GM18505 (cell line): ENCODE results near the gene TELO2.

Experiments
- ATAC-seq: cut with Tn5 transposase; IDR thresholded peaks from one replicate; pipeline ENCODE4 v1.9.1; 2021; ENCODE audit not compliant: unreplicated experiment
- POLR2A ChIP-seq: IDR thresholded peaks from 4 replicates; pipeline ENCODE4 v1.6.1; 2011; ENCODE audit warnings: borderline replicate concordance; ENCODE audit not compliant: insufficient read depth, insufficient read length; ENCODE audit errors: extremely low read depth

The TELO2 gene

DNA sequence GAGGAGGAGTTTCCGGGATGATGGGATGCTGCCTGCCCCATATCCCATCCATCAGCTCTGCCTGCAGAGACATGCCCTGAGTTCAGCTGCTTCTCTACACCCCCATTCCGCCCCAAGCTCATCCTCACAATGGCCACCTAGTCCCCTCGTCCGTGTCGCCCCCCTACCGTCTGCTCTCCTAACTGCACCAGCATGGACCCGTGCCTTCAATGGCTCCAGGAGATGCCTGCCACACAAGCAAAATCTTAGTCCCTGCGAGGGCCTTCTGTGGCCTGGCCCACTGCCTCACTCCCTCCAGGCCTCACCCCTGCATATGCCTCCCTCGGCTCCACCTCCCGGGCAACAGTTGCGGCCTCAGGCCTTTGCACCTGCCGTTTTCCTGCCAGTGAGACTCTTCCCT is 1.8 kb upstream of the TELO2 start:
- no peak for ATAC-seq
- no peak for TF ChIP-seq POLR2A

DNA sequence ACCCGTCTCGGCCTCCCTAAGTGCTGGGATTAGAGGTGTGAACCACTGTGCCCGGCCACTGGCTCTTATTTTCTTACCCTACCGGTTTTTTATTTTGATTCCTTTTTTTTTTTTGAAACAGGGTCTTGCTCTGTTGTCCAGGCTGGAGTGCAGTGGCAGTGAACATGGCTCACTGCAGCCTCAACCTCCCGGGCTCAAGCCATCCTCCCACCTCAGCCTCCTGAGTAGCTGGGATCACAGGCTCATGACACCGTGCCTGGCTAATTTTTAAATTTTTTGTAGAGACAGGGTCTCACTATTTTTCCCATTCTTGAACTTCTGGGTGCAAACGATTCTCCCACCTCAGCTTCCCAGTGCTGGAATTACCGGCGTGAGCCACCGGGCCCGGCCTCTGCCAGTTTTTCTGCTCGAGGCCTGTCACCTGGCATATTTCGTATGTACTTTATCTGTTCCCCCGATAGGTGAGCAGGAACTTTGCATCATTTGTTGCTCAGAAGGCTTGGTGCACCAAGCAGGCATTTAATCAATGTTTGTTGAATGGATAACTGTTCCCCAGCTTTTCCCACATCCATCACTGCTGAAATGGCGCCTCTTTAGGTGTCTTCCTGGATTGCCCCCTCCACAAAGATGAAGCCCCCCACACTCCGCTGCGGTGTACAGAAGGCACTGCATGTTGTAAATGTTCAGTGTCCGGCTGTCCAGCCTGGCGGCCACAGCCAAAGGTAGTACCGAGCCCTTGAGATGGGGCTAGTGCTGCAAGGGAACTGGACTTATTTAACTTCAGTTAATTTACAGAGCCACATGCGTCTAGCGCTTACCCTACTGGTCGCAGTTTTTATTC is 858 bp upstream of the TELO2 start:
- no peak for ATAC-seq
- no peak for TF ChIP-seq POLR2A

DNA sequence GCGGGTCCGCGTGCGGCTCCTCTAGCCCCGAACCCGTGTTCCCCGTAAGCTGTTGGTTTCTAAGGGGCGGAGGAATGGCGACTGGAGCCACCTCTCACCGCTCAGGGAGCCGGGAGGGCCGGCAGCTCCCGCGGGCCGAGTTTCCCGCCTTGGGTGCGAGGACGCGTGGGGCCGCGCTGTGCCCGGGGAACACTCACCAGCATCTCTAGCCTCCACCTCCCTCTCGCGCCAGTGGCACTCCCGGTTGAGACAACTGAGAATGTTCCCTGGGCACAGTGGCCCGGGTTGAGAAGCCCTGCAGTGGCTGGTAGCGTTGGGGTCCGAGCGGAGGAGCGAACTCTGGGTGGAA is 560 bp downstream of the TELO2 start:
- ATAC-seq: no peak

DNA sequence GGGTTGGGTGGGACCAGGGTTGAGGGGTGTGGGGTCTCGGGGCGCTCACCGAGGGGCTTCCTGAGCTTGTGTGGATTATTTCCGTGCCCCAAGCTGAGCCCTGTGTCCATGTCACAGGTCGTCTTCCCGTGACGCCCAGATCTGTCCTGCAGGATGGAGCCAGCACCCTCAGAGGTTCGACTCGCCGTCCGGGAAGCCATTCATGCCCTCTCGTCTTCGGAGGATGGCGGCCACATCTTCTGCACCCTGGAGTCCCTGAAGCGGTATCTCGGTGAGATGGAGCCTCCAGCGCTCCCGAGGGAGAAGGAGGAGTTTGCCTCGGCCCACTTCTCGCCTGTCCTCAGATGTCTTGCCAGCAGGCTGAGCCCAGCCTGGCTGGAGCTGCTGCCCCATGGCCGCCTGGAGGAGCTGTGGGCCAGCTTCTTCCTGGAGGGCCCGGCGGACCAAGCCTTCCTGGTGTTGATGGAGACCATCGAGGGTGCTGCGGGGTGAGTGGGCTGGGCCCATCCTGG is 1.0 kb downstream of the TELO2 start:
- no peak for ATAC-seq
- no peak for TF ChIP-seq POLR2A

More for the DNA sequence above, 560 bp downstream of the TELO2 start:
- TF ChIP-seq POLR2A: no peak

DNA sequence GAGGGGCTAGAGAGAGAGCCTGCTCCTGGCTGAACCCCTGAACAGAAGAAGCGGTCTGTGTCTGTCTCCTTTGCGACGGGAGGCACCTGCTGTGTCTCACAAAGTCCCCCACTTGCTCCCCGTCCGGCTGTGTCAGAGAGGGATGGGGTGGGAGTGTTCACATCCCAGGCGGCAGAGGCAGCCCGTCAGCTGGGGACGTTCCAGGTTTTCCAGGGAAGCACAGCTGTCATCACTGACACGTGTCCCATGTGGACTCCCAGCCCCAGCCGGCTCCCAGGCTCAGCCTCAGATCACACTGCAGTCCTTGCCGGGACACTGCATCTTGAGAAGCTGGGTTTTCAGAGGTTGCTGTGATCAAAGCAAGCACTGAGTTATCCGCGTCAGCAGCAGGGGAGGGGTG is 1.6 kb downstream of the TELO2 start:
- ATAC-seq: no peak
- no peak for TF ChIP-seq POLR2A

DNA sequence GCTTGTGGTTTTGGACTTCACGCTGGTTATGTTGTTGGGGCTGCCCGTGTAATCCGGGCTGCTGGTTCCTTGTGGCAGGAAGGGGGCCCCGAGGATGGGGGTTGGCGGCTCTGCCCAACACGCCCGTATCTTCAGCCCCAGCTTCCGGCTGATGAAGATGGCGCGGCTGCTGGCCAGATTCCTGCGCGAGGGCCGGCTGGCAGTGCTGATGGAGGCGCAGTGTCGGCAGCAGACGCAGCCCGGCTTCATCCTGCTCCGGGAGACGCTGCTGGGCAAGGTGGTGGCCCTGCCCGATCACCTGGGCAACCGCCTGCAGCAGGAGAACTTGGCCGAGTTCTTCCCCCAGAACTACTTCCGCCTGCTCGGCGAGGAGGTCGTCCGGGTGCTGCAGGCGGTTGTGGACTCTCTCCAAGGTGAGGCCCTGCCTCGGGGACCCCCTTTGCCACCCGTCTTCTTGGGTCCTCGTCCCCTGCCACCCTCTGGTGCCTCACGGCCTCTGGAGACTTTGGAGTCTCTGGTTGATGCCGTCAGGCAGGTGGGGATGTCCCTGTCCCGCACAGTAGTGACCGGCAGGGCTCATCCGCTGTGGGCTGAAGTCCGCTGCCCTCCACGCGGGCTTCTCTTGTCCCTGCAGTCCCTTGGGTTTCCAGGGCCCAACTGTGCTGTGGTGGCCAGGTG is 2.2 kb downstream of the TELO2 start:
- TF ChIP-seq POLR2A: no peak
- ATAC-seq: no peak

DNA sequence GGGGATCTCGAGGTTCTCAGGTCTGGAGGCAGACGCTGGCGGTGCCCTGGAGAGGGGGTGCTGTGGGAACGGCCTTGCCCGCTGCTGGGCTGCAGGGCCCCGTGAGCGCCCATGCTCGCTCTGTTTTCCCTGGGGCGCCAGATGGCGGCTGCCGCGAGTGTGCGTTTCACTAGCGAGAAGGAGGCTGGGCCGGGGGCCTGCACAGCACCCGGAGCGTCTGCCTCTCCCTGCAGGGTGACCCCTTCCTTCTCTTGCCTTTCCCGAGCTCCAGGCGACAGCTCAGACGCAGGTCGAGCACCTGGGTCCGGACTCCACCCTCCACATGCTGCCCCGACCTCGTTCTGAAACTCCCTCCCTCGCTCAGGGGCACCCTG is 2.7 kb downstream of the TELO2 start:
- ATAC-seq: no peak
- no peak for TF ChIP-seq POLR2A

DNA sequence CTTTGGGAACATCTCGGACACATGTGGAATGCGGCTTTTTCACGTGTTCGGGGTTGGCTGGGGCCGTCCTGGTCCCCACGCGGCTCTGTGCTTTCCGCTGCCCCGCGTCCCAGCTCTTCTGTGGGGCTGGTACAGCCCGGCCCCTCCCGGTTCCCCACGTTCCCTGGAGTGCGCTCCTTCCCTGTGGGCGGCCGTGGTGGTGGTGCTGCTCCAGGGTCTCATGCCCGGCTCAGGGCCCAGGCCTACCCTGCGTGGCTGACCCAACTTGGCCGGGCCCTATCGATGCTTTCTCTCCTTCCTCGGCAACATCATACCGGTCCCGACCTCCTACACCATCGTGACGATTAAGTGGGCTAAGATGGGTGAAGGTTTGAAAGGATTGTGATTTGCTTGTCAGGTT is 3.3 kb downstream of the TELO2 start:
- ATAC-seq: no peak
- TF ChIP-seq POLR2A: no peak

DNA sequence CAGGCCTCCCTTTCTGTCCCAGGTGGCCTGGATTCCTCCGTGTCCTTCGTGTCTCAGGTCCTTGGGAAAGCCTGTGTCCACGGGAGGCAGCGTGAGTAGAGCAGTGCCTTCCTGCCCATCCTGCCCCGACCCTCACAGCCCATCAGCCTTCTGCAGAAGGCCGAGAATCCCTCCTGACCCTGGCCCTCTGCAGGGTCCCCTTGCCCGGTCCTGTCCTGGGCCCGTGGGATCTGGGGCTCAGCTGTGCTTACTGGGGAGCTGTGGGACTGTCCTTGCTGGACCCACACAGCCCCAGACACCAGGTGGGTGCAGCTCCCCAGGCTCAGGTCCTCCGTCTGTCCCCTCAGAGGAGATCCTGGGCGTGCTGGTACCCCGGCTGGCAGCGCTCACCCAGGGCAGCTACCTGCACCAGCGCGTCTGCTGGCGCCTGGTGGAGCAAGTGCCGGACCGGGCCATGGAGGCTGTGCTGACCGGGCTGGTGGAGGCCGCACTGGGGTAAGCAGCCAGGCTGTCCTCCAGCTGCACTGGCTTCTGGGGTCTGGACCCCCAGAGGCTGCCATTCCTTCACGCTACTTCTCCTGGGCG is 3.9 kb downstream of the TELO2 start:
- TF ChIP-seq POLR2A: no peak

DNA sequence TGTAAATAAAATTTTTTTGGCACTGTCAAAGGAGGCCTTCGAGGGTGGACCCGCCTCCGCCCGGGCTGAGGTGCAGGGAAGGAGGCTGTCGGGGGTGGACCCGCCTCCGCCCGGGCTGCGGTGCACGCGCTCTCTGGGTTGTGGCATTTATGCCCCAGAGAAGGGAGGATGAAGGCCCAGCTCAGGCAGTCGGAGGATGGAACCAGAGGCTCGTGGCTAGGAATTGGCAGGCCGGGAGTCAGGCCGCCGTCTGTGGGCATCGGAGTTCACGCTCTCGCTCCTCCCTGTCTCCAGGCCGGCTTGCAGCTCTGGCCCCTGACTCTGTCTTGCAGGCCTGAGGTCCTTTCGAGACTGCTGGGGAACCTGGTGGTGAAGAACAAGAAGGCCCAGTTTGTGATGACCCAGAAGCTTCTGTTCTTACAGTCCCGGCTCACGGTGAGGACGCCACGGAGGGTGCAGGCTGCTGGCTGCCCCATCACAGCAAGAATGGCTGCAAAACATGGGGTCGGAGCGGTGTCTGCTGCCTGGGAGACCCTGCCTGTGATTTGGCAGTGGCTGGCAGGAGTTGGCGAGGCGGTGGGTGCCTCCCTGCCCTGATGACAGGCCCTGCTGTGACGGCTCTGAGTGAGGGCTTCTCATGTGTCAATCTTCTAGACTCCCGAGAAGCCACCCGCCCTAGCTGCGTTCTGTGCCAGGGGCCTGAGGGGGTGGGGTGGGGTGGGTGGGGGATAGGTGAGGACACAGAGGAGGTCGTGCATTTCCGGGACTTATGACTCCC is 5.9 kb downstream of the TELO2 start:
- TF ChIP-seq POLR2A: no peak
- ATAC-seq: no peak

More for the DNA sequence above, 3.9 kb downstream of the TELO2 start:
- no peak for ATAC-seq

DNA sequence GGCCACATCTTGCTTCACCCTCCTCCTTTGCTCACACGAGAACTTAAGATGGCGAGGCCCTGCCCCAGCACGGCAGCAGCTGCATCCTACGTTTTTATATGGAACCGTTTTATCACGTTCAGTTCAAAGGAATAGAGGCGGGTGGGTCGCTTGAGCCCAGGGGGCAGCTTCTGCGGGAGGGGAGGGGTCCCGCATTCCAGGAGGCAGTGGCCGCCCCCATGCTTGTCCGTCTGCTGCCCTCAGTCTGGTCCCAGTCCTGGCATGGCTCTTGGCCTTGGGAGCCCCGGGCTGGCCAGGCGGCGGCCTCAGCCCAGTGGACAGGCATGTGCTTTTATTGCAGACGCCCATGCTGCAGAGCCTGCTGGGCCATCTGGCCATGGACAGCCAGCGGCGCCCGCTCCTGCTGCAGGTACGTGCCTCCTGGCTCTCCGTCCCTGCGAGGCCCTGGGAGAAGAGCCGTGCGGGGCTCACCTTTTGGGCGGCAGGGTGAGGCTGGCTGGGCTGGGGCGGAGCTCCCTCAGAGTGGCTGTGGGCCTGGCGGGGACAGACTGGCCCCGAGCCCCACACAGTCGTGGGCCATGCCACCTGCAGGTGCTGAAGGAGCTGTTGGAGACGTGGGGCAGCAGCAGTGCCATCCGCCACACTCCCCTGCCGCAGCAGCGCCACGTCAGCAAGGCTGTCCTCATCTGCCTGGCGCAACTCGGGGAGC is 6.8 kb downstream of the TELO2 start:
- TF ChIP-seq POLR2A: no peak
- no peak for ATAC-seq

DNA sequence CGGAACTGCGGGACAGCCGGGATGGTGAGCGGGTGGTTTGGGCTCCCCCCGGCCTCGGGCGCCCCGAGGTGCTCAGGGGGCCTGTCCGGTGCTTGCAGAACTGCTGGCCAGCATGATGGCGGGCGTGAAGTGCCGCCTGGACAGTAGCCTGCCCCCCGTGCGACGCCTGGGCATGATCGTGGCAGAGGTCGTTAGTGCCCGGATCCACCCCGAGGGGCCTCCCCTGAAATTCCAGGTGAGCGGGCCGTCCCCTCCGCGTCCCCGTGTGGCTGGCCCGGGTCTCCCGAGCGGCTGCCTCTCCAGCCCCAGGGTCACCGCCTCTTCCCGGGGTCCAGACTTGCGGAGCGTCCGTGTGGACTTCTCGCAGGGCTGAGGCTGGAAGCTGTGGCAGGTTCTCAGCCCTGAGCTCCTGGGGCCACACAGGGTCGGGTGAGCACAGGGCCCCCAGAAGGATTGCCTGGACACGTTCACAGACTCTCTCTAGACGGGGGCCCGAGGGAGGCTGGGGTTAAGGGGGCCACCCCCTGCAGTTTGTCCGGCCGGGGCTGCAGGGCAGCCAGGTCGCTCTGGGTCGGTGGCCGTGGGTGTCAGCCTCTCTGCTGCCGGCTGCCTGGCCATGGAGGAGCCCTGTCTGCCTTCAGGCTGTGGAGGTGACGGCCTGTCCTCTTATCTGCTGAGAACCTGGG is 7.4 kb downstream of the TELO2 start:
- TF ChIP-seq POLR2A: no peak
- no peak for ATAC-seq
